Daoy (cell line): ENCODE results near the gene CBLN3. TPM values are rescaled to one million over a fixed set of nuclear protein-coding genes. Genes with fewer than 3 reads are reported as not detected.

Experiments
- DNase-seq: peaks from one replicate; pipeline ENCODE4 v3.0.0-alpha.2; 2015; ENCODE audit warnings: low read depth
- total RNA-seq: library from RNA; depleted of rRNA; stranded (reverse); fragments of >200 nt; shearing (Covaris generic); gene quantifications from 2 replicates; pipeline ENCODE4 v1.2.3, GENCODE V29; 2014; rRNA removed

The CBLN3 gene
- total RNA-seq, 1 experiment from 2014 or later: not detected

DNA sequence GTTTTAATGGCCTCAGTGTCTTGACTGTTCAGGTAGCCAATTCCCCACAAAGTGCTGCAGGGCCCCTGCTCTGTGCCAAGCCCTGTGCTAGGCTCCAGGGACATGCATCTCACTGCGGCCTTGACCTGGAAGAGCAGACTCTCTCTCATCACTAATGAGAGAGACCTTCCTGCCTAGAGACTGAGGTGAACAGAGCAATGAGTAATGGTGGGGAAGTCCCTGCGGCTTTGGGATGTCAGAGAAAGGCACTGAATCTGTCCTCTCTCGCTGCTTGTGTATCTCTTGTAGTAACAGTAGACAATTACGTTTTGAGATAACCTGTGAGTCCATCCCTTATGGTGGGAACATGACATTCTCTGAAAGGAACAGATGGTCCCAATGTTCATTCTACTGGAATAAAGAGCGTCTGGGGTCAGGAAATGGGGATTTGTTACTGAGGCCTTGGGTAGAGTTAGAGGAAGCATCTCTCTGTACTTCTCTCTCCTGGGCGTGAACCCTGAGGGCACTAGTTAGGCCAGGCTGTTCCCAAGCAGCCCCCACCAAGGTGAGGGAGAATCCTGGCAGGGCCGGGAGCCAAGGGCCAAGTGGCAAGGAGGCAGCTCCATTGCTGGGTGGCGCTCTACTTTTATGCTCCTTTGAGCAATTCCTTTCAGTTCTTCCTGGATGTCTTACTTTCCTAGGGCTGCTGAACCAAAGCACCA is 48.0 kb downstream of the CBLN3 start:
- DNase-seq: peak; percentile 38

DNA sequence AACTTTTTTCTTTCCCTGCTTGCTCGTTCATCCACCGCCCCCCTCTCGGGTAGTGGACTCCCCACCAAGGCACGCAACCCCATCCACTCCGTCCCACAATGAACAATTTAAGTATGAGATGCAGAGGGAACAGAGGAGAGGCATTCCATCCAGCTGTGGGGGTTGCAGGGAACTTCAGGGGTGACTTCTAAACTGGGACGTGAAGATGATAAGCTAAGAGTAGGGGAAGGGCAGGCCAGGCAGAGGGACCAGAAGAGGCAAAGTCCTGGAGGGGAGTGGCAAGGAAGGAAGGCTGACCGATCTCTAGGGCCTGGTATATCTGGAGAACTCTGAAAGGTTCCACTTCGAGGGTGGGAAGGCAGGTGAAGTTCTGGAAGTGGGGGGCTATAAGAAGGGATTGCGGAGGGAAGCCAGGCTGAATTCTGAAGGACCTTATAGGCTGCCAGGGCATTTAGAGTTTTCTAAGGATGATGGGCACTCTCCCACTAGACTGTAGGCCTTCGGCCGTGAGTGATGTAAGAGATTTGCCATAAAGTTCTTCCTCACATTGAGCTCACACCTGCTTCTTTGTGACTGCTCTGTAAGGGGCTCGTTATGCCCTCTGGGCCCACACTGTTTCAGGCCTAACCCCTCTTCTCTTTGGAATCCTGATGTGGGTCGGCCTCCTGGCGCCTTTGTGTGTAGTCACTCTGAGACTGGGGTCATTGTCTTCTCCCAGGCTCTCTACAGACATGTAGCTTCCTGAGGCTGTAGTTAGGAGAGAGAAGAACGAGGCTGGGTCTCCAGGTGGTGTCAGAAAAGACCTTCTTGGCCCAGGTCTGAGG is 49.3 kb downstream of the CBLN3 start:
- no peak for DNase-seq

GRCh38 chr14:24378981-24379906 is 50.2 kb downstream of the CBLN3 start:
- DNase-seq: no peak

GRCh38 chr14:24378327-24378726 is 51.1 kb downstream of the CBLN3 start:
- no peak for DNase-seq

GRCh38 chr14:24377657-24378056 is 51.8 kb downstream of the CBLN3 start:
- no peak for DNase-seq

GRCh38 chr14:24377126-24377525 is 52.3 kb downstream of the CBLN3 start:
- no peak for DNase-seq

Other genes starting within 250 kb of the CBLN3 start
- 165 and 275 TPM in 2 replicates for gene IPO4, start 240.9 kb downstream of the CBLN3 start, total RNA-seq
- 91.9 and 98.7 TPM in 2 replicates for gene TM9SF1, start 234.2 kb downstream of the CBLN3 start, total RNA-seq
- gene TSSK4, start 224.0 kb downstream of the CBLN3 start, total RNA-seq: not detected in 2 replicates
- 60.1 and 89.8 TPM in 2 replicates for gene CHMP4A, start 216.2 kb downstream of the CBLN3 start, total RNA-seq
- 12.7 and 18.9 TPM in 2 replicates for gene MDP1, start 213.6 kb downstream of the CBLN3 start, total RNA-seq
- gene NEDD8, start 197.3 kb downstream of the CBLN3 start, total RNA-seq: 308 and 348 TPM in 2 replicates
- 83.3 and 112 TPM in 2 replicates for gene GMPR2, start 196.7 kb downstream of the CBLN3 start, total RNA-seq
- 34.6 and 48.3 TPM in 2 replicates for gene TINF2, start 187.0 kb downstream of the CBLN3 start, total RNA-seq
- gene TGM1, start 166.5 kb downstream of the CBLN3 start, total RNA-seq: 0.69 and 2.6 TPM in 2 replicates
- 21.5 and 22.1 TPM in 2 replicates for gene RABGGTA, start 158.1 kb downstream of the CBLN3 start, total RNA-seq
- gene DHRS1, start 129.9 kb downstream of the CBLN3 start, total RNA-seq: 1.7 and 4.9 TPM in 2 replicates
- 15.8 and 17.1 TPM in 2 replicates for gene NOP9, start 129.8 kb downstream of the CBLN3 start, total RNA-seq
- 0.06 TPM in 1 of 2 replicates, not detected in the other for gene CIDEB, start 121.7 kb downstream of the CBLN3 start, total RNA-seq
- gene LTB4R2, start 119.5 kb downstream of the CBLN3 start, total RNA-seq: 6.9 and 16.7 TPM in 2 replicates
- 2.5 and 6.3 TPM in 2 replicates for gene LTB4R, start 118.2 kb downstream of the CBLN3 start, total RNA-seq
- gene ADCY4, start 94.6 kb downstream of the CBLN3 start, total RNA-seq: 0.17 TPM in 1 of 2 replicates, not detected in the other
- gene RIPK3, start 89.7 kb downstream of the CBLN3 start, total RNA-seq: not detected in 2 replicates
- 14.5 and 28.8 TPM in 2 replicates for gene NFATC4, start 61.5 kb downstream of the CBLN3 start, total RNA-seq
- gene NYNRIN, start 30.7 kb downstream of the CBLN3 start, total RNA-seq: 0.33 and 0.57 TPM in 2 replicates
- 22.4 and 29.4 TPM in 2 replicates for gene KHNYN, start 286 bp upstream of the CBLN3 start, total RNA-seq
- gene SDR39U1, start 13.1 kb upstream of the CBLN3 start, total RNA-seq: 9.3 and 10.0 TPM in 2 replicates
- gene CMA1, start 78.6 kb upstream of the CBLN3 start, total RNA-seq: not detected in 2 replicates
- gene CTSG, start 146.6 kb upstream of the CBLN3 start, total RNA-seq: not detected in 2 replicates
- not detected in 2 replicates for gene GZMH, start 180.0 kb upstream of the CBLN3 start, total RNA-seq
- not detected in 2 replicates for gene GZMB, start 204.5 kb upstream of the CBLN3 start, total RNA-seq